Activated T-cell treated with anti-CD3 and anti-CD28 coated beads, Interleukin-2, amount 50 U/mL, for 24 hours (primary cell): ENCODE data around the gene PTGR3.
A peak's percentile ranks its signal among the peaks of the same experiment; 100 is the strongest.

ENCODE experiments used
- DNase-seq: peaks from one replicate; pipeline ENCODE4 v3.0.0-alpha.2; 2020
- H3K27ac Mint-ChIP-seq: 2 replicates; pipeline ENCODE4 v1.8.0; 2020; ENCODE audit warnings: mild to moderate bottlenecking, mixed read lengths
- H3K27me3 Mint-ChIP-seq: 2 replicates; pipeline ENCODE4 v1.8.0; 2020; ENCODE audit warnings: mixed read lengths
- H3K36me3 Mint-ChIP-seq: 2 replicates; pipeline ENCODE4 v1.8.0; 2020; ENCODE audit warnings: low read depth, mixed read lengths
- H3K4me1 Mint-ChIP-seq: 2 replicates; pipeline ENCODE4 v1.8.0; 2020; ENCODE audit warnings: low read depth, mixed read lengths
- H3K4me3 Mint-ChIP-seq: 2 replicates; pipeline ENCODE4 v1.8.0; 2020; ENCODE audit warnings: mild to moderate bottlenecking, moderate library complexity, mixed read lengths
- H3K9me3 Mint-ChIP-seq: 2 replicates; pipeline ENCODE4 v1.8.0; 2020; ENCODE audit warnings: mixed read lengths

PTGR3 gene

GRCh38 chr18:75214766-75215510 is 6.0 kb upstream of the PTGR3 start:
- no peak for DNase-seq
- peaks cover 17% of the 10 kb centered on the region for H3K36me3 Mint-ChIP-seq
- H3K4me3 Mint-ChIP-seq, result no peak overlapping the region
- H3K27ac Mint-ChIP-seq, result peak overlapping the region; percentile 50
- no peaks in the 10 kb centered on the region for H3K27me3 Mint-ChIP-seq
- H3K4me1 Mint-ChIP-seq, result peaks cover 70% of the 10 kb centered on the region
- H3K9me3 Mint-ChIP-seq, result no peaks in the 10 kb centered on the region

DNA sequence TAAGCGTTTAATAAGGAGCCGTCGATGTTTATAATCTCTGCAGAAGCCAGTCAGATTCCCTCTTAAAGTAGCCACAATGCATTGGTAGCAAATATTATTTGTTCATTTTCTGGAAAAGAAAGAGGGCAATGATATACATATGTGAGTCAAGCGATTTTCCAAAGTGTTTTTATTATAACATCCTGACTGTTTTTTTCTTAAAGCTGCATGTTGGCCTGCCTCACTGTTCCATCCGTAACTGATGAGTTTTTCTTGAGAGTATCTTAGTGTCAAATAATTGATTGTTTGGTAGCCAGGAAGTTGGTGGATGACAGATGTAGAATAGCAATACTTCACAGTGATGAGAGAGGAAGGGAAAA is 5.4 kb upstream of the PTGR3 start:
- no peak overlapping the region for H3K4me3 Mint-ChIP-seq
- H3K27ac Mint-ChIP-seq, result peak overlapping the region; percentile 74
- H3K4me1 Mint-ChIP-seq, result peaks cover 66% of the 10 kb centered on the region
- H3K9me3 Mint-ChIP-seq, result no peaks in the 10 kb centered on the region
- H3K27me3 Mint-ChIP-seq, result no peaks in the 10 kb centered on the region
- peaks cover 17% of the 10 kb centered on the region for H3K36me3 Mint-ChIP-seq
- no peak for DNase-seq

DNA sequence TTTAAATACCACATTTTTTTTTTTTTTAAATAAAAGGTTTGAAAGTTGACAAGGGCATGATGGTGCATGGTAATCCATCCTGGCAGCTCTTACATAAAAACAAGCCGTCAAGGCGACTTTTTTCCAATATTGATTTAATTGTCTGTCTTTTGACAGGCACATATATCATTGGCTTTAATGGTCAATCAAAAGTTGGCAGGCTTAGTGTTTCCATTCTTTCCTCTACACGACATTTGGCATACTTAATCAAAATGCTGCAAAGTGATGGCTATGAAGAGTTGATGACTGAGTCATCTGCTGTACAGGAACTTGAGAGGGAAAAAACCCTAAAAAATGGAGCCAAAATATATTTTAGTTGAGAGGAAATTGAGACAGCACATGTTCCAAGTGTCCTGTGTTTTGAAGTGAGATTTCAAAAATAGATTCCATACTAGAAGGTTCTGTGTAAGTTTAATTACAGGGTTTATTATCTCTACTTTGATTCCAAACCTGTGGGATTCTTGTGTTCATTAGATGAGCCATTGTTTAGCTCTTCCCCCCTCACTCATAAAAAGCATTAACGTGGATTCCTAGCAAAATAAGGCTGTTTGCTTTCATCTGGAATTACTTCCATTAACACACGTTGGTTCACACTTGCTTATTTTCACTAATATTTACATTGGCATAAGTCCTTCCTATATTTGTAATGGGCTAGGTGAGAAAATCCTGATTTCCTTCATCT is 4.8 kb upstream of the PTGR3 start:
- H3K9me3 Mint-ChIP-seq, result no peaks in the 10 kb centered on the region
- H3K27ac Mint-ChIP-seq, result peak overlapping the region; percentile 74
- H3K27me3 Mint-ChIP-seq, result no peaks in the 10 kb centered on the region
- H3K4me1 Mint-ChIP-seq, result peaks cover 63% of the 10 kb centered on the region
- peak overlapping the region; percentile 36 for H3K4me3 Mint-ChIP-seq
- no peak for DNase-seq
- H3K36me3 Mint-ChIP-seq, result peaks cover 17% of the 10 kb centered on the region

GRCh38 chr18:75212751-75213090 is 3.8 kb upstream of the PTGR3 start:
- Mint-ChIP-seq H3K4me3 (peak overlapping the region; percentile 74), H3K9me3 (no peaks in the 10 kb centered on the region), H3K27ac (peak overlapping the region; percentile 85), H3K27me3 (no peaks in the 10 kb centered on the region), H3K4me1 (peaks cover 64% of the 10 kb centered on the region), H3K36me3 (peaks cover 23% of the 10 kb centered on the region)
- no peak for DNase-seq

DNA sequence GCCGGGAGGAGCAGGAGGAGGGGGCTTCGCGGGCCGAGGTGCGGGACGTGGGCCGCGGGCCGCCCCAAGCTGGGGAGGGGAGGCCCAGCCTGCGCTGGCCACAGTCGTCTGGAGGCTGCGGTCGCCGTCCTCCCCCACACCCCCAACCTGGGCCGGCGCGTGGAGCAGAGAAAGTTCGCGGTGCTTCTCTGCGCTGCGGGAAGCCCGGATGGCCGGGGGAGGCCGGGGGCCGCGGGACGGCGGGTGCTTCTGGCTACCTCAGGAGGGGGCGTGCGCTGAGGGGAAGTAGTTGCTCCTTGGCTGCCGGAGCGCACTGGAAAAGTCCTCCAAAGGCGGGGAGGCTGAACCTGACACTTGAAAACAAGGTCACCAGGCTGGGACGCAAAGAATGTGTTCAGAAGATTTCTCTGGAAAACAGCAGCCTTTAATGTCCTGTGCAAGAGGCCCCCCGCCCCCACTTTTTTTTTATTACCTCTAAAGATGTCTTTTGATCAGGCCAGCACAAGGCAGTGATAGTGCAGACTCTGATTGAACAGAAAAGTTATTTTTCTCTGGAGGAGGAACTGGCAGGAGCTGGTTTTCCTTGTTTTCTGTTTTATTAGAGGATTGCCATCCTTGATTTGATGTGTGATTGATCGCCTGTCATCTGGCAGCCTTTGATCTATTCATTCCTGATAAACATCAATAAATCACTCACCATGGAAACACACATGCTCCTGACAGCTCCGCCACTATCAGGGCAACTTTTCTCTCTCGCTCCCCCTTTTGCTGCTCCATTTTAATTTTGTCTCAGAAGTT is 3.2 kb upstream of the PTGR3 start:
- peak; percentile 68 for DNase-seq
- Mint-ChIP-seq H3K27me3 (no peaks in the 10 kb centered on the region), H3K27ac (peak overlapping the region; percentile 85), H3K4me1 (peaks cover 64% of the 10 kb centered on the region), H3K4me3 (peak overlapping the region; percentile 74), H3K36me3 (peaks cover 23% of the 10 kb centered on the region), H3K9me3 (no peaks in the 10 kb centered on the region)

DNA sequence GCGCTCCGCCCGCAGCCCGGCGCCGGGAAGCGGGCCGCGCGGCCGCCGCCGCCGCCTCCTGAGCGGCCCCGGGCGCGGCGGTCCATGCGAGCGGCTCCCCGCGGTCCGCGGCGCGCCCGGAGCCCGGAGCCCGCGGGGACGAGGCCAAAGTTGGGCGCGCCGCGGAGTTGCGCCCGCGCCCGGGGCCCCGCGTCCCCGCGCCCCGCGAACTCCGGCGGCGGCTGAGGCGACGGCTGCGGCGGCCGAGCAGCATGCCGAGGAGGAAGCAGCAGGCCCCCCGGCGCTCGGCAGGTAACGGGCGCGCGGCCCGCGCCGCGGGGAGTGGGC is 2.6 kb upstream of the PTGR3 start:
- no peaks in the 10 kb centered on the region for H3K9me3 Mint-ChIP-seq
- DNase-seq, result no peak
- H3K4me3 Mint-ChIP-seq, result peak overlapping the region; percentile 74
- H3K36me3 Mint-ChIP-seq, result peaks cover 23% of the 10 kb centered on the region
- H3K4me1 Mint-ChIP-seq, result peaks cover 66% of the 10 kb centered on the region
- H3K27ac Mint-ChIP-seq, result no peak overlapping the region
- no peaks in the 10 kb centered on the region for H3K27me3 Mint-ChIP-seq

DNA sequence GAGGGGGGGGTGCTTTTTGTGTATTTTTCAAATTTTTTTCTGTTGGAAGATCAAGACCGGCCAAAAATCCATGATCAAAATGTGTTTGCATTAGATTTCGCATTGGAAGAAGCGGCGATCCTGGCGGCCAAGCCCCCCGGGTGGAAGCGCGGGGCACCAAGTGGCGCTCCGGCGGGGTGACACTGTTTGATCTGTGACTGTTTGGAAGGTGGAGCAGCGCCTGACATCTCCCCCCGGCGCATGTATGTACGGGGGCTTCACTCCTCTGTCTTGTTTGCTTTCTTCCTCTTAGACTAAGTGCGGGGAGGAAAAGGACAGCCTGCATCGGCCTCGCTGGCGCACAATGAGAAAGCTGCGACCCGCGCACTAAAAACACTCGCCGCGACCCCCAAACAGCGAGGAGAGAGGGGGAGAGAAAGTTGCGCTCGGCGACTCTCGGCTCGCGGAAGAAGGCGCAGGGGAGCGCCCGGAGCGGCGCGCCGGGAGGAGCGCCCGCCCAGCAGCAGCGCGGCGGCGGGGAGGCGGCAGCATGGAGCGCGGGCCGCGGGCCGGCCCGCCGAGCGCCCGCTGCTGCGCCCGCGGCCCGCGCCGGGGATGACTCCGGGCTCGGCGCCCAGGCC is 2.2 kb upstream of the PTGR3 start:
- H3K9me3 Mint-ChIP-seq, result no peaks in the 10 kb centered on the region
- DNase-seq, result peak; percentile 60
- peaks cover 66% of the 10 kb centered on the region for H3K4me1 Mint-ChIP-seq

GRCh38 chr18:75210274-75211001 is 1.5 kb upstream of the PTGR3 start, which contains the start of gene TSHZ1:
Gene TSHZ1, plus strand, starts transcription at chr18:75210797. Its CDS starts 1,080 bp downstream, at chr18:75211877.
- Mint-ChIP-seq H3K36me3 (peaks cover 23% of the 10 kb centered on the region), H3K9me3 (no peaks in the 10 kb centered on the region), H3K4me3 (peak within 1 kb of the TSS; percentile 96), H3K4me1 (peaks cover 67% of the 10 kb centered on the region), H3K27me3 (peaks cover 7% of the 10 kb centered on the region), H3K27ac (peak within 1 kb of the TSS; percentile 96)
- peak; percentile 53 for DNase-seq

More for the DNA sequence above, 2.2 kb upstream of the PTGR3 start:
- Mint-ChIP-seq H3K4me3 (peak overlapping the region; percentile 96), H3K36me3 (peaks cover 23% of the 10 kb centered on the region), H3K27ac (peak overlapping the region; percentile 96), H3K27me3 (peaks cover 2% of the 10 kb centered on the region)

GRCh38 chr18:75209951-75210258 is 966 bp upstream of the PTGR3 start:
- Mint-ChIP-seq H3K36me3 (peaks cover 18% of the 10 kb centered on the region), H3K27ac (peak overlapping the region; percentile 96), H3K27me3 (peaks cover 13% of the 10 kb centered on the region), H3K4me1 (peaks cover 67% of the 10 kb centered on the region), H3K4me3 (peak overlapping the region; percentile 96), H3K9me3 (no peaks in the 10 kb centered on the region)
- DNase-seq, result no peak

- peaks cover 16% of the 10 kb centered on the region for H3K36me3 Mint-ChIP-seq
- no peak overlapping the region for H3K27ac Mint-ChIP-seq
- H3K4me3 Mint-ChIP-seq, result peak overlapping the region; percentile 94
- DNase-seq, result no peak
- H3K4me1 Mint-ChIP-seq, result peaks cover 59% of the 10 kb centered on the region
- no peaks in the 10 kb centered on the region for H3K9me3 Mint-ChIP-seq
- peaks cover 13% of the 10 kb centered on the region for H3K27me3 Mint-ChIP-seq
Observed at GRCh38 chr18:75208836-75209128, 157 bp downstream of the PTGR3 start.

- Mint-ChIP-seq H3K9me3 (no peaks in the 10 kb centered on the region), H3K4me3 (peak overlapping the region; percentile 94), H3K36me3 (peaks cover 16% of the 10 kb centered on the region), H3K27ac (peak overlapping the region; percentile 98), H3K27me3 (peaks cover 13% of the 10 kb centered on the region), H3K4me1 (peaks cover 55% of the 10 kb centered on the region)
- peak; percentile 71 for DNase-seq
Observed at GRCh38 chr18:75208155-75208835, 644 bp downstream of the PTGR3 start.

DNA sequence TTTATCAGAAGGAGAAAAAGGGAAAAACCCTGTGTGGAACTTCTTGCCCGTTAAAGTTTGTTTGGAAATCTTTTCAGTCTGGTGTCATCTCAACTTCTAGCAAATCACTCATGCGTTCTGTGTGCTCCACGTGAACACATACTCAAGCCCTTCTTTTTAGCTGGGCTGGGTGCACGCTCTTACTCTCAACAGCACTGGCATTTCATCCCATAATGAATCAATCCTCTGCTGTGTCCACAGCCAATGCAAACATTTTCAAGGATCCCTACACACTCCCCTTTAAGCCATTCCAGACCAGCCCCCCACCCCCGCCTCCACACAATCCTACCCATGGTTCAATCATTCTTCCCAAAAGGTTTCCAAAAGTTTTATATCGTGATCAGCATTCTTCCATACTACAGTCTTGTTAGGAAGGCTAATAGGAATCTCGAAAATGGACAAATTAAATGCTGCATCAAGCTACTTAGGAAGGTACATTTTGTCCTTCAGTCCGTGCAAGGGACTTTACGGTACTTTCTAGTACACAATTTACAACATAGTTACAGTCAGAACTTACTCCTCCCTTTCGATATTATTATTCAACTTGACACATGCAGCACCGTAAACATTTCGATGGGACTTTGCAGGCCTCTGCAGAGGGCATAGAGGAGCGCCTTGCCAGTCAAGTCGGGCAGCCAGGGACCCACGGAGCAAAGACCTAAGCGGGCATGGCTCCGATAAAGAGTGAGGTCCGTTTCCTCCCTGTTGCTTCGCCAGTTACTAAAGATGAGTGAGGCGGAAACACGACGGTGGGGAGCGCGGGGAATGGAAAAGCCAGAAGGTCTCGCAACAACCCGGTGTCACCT is 1.4 kb downstream of the PTGR3 start:
- Mint-ChIP-seq H3K27ac (peak overlapping the region; percentile 98), H3K4me3 (peak overlapping the region; percentile 94), H3K36me3 (peaks cover 17% of the 10 kb centered on the region), H3K4me1 (peaks cover 47% of the 10 kb centered on the region), H3K9me3 (no peaks in the 10 kb centered on the region), H3K27me3 (peaks cover 13% of the 10 kb centered on the region)
- DNase-seq, result no peak
